Limb (tissue), 2 donors: Measurements from ENCODE around the gene FAM227B.
"Not testable (repeated sequence)": the region's sequence is repeated elsewhere in the genome, so short reads cannot be mapped to it uniquely, and the experiment has no call there.

Experiments
- DNase-seq, 2 donors: peaks; one replicate each; pipeline ENCODE4 v3.0.0-alpha.2; 2016; ENCODE audit errors: extremely low spot score in 2 of 2

The FAM227B gene

DNA sequence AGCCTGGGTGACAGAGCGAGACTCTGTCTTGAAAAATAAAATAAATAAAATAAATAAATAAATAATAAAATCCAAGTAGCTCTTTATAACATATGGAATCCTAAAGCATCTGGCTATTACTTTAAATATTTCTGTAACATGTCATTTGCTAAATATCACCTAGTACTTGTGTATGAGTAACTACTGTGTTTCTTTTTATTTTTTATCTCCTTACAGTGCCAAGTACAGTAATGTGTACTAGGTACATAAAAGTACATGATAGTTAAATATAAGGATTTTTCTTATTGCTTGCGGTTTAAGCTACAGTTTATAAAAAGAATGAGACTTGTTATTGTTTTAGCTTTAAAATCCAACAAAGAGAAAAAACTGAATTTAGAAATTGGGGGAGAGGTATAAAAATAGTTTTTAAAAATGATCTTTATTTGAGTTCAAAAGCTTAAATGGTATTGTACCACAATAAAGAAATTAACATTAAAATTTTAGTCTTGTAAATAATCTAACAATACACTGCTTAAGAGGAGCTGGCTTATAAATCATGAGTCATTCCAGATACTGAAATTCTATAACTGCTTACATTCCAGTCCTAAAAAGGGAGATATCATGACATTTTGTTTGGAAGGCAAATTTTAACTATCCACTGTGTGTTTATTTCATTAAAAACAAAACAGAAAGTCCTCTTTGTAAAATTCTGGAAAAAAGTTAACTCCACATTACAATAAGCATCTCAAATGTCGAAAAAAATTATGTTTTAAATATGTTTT, 124.4 kb downstream of the FAM227B start:
- DNase-seq: no peak

GRCh38 chr15:49494842-49495241, 125.8 kb downstream of the FAM227B start:
- no peak for DNase-seq

DNA sequence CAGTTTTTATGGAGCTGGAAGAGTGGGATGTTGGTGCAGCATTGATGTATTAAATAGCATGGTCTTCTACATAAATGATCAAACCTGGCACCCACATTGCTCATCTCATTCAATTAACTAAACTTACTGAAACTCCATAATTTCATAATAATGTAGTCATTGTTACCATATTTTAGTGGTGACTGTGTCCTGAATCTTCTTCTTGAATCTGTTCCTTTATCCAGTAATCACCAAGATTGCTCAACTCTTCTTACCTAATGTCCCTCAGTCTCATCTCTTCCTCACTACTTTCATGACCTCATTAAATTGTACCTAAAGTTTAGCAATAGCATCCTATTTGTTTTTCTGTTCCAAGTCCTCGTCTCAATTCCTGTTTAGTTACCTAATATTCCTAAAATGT, 127.8 kb downstream of the FAM227B start:
- DNase-seq: no peak

- no peak for DNase-seq
Observed at GRCh38 chr15:49492151-49492550, 128.5 kb downstream of the FAM227B start.

GRCh38 chr15:49490966-49491365, 129.7 kb downstream of the FAM227B start:
- DNase-seq: no peak

DNA sequence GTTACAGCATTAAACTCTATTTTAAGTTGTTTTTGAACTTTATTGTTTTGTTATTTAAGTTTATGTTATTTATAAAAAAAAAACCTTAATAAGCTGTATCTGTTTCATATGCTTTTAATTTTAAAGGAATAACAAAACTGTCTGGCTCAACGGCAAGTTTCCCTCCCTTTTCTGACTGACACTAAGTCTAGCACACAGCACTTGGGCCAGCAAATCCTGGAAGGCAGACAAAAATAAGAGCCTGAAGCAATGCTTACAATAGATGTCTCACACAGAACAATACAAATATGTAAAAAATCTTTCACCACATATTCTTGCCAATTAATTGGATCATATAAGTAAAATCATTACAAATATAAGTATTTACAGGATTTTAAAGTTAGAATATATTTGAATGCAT, 135.2 kb downstream of the FAM227B start:
- DNase-seq: not testable (repeated sequence)

GRCh38 chr15:49478982-49479381, 141.6 kb downstream of the FAM227B start:
- not testable (repeated sequence) for DNase-seq

DNA sequence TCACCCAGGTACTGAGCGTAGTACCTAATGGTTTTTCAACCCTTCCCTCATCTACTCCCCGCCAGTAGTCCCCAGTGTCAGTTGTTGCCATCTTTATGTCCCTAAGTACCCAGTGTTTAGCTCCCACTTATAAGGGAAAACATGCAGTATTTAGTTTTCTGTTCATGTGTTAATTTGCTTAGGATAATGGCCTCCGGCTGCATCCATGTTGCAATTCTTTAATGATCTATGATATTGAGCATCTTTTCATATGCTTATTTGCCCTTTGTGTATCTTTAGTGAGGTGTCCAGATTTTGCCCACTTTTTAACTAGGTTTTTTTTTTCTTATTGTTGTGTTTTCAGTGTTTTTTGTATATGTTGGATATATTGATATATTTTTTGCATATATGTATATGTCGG, 142.6 kb downstream of the FAM227B start:
- not testable (repeated sequence) for DNase-seq

DNA sequence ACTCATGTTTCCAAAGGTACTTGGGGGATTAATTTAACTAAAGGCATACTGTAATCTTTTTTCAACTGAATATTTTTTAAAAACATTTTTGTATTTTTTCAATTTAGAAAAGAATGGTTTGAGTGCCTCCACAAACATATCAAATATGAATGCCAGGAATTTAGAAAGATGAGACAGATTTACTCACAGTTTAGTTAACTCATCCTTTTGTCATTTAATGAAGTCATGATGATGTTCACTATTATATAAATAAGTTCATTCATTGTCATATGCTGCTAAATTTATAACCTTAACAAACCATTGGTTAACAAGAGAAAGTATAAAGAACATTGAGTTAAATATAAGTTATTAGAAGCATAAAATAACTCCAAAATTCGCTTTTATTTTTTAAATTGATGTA, 147.6 kb downstream of the FAM227B start:
- DNase-seq: no peak

- no peak for DNase-seq
Observed at GRCh38 chr15:49472338-49472737, 148.3 kb downstream of the FAM227B start.

- DNase-seq: no peak
Observed at GRCh38 chr15:49471733-49472132, 148.9 kb downstream of the FAM227B start.

GRCh38 chr15:49471248-49471647, 149.4 kb downstream of the FAM227B start:
- DNase-seq: not testable (repeated sequence)

GRCh38 chr15:49468481-49468839, 152.2 kb downstream of the FAM227B start:
- DNase-seq: no peak

DNA sequence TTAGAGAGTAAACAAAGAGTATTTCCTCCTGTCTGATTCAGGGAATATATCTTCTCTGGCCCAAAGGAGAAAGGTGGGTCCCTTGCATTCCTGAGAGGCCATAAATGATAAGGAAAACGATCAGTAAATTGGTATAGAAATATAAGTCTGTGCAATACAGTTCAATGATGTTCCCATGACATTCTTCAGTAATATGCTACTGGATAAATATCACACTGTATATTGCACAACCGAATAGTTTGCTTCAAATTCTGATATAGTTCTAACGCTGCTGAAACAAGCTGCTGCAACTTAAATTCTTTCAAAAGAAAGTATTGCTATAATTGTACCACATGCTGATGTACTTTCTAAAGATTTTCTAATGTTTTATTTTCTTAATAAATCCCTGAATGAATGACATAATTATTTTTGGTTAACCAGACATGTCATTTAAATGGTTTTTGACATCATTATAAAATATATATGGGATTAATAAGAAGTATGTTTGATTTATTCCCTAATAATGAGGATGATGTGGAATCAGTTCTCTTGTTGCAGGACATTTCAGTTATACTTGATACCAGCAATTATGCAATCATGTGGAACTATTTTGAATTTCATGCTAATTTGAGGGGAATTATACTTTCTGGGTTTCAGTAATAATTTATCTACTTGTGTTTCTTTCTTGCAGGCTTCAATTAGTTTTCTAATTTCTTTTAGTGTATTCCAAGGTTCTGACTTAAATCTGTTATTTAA, 152.7 kb downstream of the FAM227B start:
- DNase-seq: no peak

- DNase-seq: no peak
Observed at GRCh38 chr15:49466119-49466518, 154.5 kb downstream of the FAM227B start.

GRCh38 chr15:49464522-49464921, 156.1 kb downstream of the FAM227B start:
- no peak for DNase-seq

- DNase-seq: no peak
Observed at GRCh38 chr15:49462232-49462844, 158.3 kb downstream of the FAM227B start.

GRCh38 chr15:49460411-49460941, 160.1 kb downstream of the FAM227B start:
- DNase-seq: no peak

GRCh38 chr15:49458145-49458544, 162.5 kb downstream of the FAM227B start:
- no peak for DNase-seq

DNA sequence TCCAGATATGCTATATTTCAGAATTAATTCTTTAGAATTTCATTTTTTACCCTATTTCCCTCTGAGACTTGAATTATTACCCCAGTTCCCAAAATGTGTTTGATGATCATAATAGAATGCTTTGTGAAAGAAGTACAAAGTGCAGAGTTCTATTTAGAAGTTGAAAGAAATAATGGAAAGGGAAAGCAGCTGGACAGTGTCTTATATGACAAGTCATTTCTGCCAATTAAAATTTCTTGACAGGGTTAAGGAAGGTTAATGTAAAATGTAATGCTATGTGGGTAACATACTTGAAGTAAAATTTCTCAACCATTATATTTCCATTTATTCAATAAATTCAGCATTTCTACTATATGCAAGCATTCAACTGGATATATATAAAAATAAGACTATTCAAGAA, 164.5 kb downstream of the FAM227B start:
- no peak for DNase-seq

DNA sequence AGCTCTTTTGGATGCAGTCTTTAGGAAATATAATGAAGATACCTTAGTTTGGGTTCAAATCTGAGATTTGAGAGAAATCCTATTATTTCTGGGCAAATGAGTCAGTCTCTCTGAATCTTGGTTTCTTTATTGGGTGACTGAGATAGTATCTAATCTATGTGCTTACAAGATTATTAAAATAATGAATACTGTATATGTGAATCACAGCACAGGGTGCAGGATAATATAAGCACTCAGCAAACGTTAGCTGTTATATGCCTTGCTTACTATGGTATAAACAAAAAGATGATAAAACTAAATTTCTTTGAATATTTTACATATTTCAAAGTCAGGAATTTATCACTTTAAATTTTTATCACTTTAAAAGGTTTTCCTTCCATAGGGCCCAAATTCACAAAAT, 168.0 kb downstream of the FAM227B start:
- DNase-seq: no peak

- DNase-seq: no peak
Observed at GRCh38 chr15:49441816-49442215, 178.8 kb downstream of the FAM227B start.
